Measurements from ENCODE around the gene IMPDH2.
"Not testable (repeated sequence)": the region's sequence is repeated elsewhere in the genome, so short reads cannot be mapped to it uniquely, and the experiment has no call there.

Gene IMPDH2

DNA sequence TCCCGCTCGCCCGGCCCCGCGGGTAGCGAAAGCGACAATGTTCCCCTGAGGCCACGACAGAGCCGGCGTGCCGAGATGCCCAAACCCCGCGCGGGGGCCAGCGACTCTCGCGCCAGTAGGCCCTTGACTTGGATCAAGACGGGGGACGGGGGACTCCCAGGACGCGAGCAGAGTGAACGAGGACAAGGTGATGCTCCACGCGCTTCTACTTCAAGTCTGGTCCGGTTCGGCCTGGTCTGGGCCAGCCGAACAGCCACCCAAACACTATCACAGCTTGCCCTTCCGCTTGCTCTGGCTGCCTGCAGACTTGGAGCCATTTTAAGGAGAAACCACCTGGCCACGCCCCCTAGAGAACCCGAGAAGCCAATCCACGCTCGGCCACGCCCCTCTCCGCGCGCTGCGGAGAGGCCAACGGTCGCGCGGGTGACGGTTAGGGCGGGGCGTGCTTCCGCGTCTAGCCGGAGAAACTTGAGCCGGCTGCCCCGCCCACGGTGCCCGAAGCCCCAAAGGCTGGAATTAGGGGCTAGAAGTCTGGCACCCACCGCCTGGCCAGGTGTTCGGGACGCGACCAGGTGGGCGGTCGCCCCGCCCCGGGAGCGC is 7.9 kb downstream of the IMPDH2 start:
- DNase-seq, result peak; percentile 99

DNA sequence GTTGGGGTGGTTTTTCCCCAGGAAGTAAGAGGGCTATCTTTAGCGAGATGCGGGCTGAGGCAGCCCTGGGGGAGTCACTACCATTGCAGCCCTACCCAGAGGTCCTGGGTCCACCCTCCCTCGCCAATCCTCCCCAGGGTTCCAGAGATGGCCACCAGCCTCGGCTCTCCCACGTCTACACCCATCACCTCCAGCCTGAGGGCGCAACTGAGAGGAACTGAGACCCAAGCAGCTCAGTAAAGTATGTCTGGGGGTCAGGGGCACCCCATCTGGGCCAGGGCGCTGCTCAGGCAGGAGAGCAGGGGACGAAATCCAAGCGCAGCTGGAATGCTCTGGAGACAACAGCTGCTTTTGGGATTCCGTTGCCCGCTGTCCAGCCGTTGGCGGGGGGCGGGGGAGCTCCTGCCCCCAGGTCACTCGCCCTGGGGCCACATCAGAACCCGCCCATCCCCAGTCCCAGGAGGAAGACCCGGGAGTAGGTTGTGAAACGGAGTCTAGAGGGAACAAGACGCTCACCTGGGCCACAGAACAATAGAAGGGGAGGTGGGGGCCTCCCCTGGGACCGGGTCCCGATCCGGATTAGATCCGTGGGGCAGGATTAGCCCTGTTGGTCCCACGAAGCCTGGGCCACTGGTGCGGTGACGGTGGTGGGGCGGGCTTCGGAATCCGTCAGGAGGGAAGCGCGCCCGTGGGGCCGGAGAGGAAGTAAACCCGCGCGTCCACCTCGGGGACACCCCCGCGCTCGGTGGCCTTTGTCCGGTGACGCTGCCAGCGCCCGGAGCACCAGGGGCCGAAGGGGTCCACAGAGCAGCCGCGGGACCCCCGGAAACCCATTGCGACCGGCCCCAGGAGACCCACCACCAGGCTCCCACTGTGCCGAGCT is 8.6 kb downstream of the IMPDH2 start:
- DNase-seq, result no peak

DNA sequence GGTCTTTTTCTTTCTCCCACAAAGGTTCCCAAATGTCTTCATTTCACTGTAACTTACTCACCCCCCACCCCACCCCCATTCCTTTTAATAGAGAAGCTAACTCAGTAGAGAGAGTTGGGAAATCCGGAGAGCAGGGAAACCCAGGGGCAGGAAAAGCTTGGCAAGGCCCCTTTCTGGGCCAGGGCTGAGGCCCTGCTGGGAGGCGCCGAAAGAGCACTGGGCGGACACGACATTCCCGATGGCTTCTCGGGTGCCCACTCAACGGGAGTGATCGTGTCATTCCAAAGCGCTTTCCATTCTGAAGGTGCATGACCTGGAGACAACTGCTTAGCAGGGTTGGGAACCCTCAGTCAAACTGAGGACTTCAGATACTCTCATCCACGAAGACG is 9.3 kb downstream of the IMPDH2 start:
- no peak for DNase-seq

DNA sequence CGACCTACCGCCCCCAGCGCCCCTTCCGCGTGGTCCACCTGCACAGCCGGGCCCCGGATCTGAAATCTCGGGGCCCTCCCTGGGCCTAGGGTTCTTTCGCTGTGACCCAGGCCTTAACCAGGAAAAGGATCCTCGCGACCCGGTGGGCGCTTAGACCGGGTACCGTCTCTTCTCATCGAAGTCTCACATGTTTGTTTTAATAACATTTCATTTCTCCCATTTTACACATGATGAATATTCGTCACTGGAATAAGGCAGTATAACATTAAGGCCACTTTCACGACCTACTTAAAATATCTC is 10.5 kb downstream of the IMPDH2 start:
- no peak for DNase-seq

DNA sequence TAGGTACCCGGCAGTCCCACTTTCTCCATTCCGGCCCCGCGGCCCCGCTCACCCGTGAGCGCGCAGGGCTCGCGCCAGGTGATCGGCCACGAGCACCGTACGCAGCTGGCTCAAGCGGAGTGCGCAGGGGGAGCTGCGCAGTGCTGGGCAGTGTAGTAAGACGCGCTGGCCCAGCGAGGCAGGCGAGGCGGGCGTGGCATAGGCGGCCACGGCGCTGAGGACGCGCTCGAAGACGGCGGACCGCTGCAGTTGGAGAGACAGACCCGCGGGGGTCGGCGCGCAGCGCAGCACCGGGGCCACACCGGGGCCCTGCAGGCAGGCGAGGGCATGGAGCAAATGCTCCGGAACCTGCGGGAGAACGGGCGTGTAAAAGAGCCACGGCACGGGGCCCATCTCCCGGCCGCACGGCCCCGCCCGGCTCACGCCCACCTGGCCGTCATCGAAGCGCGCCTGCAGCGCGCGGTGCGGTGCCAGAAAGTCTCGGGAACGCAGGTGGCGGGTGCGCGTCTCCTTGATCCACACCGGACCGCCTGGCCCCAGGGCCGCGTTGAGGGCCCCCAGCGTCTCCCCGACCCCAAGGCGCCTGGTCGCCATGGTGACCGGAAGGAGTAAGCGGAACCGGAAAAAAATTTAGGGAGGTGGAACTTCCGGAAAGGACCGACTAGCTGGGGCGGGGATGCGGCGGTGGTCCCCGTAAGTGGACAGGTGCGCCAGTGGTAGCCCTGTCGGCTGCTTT is 11.1 kb downstream of the IMPDH2 start, which contains the start of gene DALRD3:
Gene DALRD3, minus strand, starts transcription at position 610 of the 736 bp plus-strand sequence. Its CDS starts 16 bp downstream, at position 594.
- peak; percentile 78 for DNase-seq

DNA sequence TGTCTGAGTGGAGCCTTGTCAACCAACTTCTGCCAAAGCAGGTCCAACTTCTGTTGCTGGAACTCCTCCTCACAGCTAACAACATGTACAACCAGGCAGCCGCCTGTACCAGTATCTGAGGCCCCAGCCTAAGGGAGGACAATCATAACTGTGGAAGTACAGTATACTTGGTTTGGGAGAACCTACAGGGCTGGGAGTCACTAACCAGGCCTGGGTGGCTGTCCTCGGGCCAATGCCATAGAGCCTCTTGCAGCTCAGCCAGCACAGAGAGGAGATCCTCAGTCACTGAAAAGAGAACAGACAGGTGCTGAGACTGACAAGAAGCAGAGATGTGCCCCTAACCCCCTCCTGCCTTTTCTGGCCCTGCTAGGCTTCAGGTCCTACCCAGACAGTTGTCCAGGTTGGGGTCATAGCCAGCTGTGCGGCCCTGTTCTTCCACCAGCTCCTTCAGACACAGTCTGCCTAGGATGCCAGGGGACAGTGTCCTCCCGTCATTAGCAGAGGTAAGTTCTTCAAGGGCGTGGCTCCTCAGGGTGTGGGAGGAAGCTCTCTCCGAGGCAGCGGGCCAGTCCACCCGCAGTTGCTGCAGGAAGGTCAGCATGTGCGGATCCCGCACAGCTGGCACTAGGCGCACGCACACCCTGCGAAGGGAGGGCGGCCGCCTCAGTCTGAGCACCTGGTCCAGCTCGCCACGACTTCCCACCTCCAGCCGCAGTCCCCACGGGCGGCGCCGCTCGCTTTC is 11.8 kb downstream of the IMPDH2 start:
- DNase-seq, result no peak

DNA sequence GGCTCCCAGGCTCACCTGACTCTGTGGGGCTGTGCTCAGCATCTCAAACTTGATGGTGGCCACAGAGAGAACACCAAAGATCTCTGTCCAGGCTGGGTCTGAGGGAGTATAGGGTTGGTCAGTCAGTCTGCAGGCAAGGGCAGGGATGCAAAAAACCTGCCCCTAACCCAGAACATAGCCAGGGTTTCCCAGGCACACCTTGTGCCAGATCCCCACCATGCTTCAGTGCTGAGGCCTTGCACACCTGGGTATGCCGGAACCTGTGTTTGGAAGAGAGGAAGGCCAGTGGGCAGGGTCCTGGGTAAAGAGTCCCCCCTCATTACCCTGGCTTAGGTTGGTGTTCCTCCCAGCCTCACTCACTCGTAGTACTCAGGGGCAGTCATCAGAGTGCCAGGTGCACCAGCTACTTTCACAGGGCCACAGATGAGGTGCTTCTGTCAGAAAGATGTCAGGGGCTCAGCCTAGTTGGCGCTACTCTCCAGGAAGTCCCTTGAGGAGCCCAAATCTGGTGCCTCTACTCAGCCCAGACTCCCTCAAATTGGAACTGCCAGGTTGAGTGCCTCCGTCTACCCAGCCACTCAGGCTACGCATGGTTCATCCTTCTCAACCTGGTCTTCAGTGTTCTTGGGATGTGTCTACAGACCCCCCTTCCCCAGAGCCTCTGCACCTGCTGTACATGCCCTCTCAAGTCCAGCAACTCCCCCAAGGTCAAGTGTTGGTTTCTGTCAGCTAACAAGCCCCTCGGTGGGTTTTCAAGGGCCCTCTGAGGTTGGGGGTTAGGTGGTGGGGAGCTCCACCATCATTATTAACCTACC is 12.6 kb downstream of the IMPDH2 start:
- DNase-seq, result no peak

DNA sequence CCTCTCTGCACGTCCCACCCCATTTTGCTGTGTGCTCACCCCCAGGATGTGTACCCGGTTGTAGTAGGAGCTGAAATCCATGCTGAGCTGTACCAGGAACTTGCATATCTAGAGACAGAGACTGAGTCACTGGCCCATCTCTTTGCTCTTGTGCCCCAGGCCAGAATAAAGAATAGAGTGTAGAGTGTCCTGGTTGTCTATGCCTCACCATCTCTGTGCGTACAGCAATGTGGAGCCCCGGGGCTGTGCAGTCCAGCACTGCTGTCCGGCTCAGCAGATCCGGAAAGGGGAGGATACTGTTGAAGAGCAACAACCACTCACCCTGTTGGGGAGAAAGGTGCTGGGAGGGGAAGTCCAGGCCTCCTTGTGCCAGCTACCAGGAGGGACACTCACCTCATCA is 13.4 kb downstream of the IMPDH2 start:
- DNase-seq, result no peak

DNA sequence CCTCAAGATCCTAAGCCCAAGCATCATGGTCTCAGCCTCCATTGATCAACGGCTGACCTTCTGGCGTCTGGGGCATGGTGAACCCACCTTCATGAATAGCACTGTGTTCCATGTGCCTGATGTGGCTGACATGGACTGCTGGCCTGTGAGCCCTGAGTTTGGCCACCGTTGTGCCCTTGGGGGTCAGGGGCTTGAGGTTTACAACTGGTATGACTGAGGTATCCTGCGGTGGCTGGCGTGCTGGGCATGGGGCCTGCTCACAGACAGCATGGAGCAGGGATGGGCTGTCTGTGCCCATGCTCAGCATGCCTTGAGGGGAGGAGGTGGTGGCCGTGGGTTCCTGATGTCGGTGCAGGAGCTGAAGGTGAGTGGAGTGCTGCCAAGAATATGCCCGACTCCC is 14.1 kb downstream of the IMPDH2 start:
- DNase-seq, result no peak

DNA sequence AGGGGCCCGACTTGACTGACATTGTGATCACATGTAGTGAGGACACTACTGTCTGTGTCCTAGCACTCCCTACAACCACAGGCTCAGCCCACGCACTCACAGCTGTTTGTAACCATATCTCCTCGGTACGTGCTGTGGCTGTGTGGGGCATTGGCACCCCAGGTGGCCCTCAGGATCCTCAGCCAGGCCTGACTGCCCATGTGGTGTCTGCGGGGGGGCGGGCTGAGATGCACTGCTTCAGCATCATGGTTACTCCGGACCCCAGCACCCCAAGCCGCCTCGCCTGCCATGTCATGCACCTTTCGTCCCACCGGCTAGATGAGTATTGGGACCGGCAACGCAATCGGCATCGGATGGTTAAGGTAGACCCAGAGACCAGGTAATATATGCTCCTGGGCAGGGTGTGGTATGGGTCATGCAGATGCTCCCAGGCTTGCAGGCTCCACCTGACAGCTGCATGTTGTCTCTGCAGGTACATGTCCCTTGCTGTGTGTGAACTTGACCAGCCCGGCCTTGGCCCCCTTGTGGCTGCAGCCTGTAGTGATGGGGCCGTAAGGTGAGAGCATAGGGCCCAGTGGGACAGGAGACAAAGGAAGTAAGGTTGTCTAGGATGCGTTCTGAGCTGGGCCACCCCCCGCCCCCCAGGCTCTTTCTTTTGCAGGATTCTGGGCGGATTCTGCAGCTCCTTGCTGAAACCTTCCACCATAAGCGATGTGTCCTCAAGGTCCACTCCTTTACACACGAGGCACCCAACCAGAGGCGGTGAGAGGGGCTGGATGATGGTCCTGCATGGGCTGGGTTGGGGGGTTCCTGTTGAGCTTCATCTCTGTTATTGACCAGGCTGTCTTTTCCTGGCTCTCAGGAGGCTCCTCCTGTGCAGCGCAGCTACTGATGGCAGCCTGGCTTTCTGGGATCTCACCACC is 15.2 kb downstream of the IMPDH2 start:
- peak; percentile 69 for DNase-seq

DNA sequence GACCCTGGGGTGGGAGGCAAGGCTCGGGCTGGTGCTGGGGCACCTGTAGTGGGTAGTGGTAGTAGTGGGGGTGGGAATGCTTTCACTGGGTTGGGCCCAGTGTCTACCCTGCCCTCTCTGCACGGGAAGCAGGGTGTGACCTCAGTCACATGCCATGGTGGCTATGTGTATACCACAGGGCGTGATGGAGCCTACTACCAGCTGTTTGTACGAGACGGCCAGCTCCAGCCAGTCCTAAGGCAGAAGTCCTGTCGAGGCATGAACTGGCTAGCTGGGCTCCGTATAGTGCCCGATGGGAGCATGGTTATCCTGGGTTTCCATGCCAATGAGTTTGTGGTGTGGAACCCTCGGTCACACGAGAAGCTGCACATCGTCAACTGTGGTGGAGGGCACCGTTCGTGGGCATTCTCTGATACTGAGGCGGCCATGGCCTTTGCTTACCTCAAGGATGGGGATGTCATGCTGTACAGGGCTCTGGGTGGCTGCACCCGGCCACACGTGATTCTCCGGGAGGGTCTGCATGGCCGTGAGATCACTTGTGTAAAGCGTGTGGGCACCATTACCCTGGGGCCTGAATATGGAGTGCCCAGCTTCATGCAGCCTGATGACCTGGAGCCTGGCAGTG is 16.0 kb downstream of the IMPDH2 start:
- no peak for DNase-seq

DNA sequence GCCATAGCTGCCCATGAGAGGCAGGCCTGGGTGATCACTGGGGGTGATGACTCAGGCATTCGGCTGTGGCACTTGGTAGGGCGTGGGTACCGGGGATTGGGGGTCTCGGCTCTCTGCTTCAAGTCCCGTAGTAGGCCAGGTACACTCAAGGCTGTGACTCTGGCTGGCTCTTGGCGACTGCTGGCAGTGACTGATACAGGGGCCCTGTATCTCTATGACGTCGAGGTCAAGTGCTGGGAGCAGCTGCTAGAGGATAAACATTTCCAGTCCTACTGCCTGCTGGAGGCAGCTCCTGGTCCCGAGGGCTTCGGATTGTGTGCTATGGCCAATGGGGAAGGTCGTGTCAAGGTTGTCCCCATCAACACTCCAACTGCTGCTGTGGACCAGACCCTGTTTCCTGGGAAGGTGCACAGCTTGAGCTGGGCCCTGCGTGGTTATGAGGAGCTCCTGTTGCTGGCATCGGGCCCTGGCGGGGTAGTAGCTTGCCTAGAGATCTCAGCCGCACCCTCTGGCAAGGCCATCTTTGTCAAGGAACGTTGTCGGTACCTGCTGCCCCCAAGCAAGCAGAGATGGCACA is 16.7 kb downstream of the IMPDH2 start:
- DNase-seq, result no peak

DNA sequence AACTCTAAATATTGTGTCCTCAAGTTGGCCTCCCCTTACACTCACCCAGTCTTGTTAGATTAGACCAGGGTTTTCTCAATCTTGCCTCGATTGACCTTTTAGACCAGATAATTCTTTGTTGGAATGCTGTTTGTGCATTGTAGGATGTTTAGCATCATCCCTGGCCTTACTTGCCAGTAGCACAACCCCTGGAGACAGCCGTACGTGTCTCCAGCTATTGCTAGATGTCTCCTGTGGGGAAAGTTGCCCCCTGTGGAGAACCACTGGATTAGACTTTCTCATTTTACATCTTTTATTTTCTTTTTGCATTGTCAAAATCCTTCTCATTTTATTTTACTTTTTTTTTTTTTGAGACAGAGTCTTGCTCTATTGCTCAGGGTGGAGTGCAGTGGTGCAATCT is 19.8 kb downstream of the IMPDH2 start:
- DNase-seq, result no peak

DNA sequence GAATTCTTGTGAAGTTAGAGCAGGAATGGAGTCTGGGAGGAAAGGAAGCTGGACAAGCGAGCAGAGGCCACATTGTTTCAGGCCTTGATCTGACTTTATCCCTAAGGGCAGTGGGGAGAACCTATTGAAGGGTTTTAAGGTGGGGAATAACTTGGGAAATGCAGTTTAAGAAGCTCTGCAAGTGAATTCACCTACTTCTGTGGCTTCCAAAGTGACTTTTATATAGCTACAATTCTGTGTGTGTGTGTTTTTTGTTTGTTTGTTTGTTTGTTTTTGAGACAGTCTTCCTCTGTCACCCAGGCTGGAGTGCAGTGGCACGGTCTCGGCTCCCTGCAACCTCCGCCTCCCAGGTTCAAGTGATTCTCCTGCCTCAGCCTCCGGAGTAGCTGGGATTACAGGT is 20.6 kb downstream of the IMPDH2 start:
- not testable (repeated sequence) for DNase-seq

DNA sequence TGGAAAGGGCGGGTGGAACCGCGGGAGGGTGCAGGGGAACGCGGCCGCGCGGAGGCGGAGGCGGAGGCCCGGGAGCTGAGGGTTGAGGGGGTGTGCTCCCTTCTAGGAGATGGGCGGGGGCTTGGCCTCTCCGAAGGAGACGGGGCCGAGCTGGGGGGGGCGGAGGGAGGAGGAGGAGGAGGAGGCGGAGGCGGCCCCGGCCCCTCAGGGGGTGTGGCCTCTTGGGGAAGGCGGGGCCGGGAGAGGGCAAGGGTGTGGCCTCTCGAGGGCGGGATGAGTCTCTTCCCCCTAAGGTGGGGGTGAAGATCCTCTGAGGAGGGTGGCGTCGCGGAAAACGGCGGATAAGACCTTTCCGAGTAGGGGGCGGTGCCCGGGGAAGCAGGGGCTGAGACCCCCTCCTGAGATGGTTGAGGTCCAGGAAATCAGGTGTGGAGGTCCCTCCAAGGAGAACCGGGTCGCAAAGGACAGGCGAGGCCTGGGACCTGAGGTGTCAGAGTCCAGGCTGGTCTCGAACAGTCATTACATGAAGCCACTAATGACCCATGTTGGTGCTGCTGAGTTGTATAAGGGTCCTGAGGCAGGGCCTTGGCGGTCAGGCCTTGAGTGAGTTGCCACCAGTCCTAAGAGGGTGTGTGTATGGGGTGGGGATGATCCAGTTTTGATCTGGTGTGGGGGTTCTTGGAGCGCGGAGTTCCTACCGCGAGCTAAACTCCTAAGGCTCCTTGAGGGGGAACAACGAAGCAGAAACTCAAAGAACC is 21.2 kb downstream of the IMPDH2 start:
- peak; percentile 93 for DNase-seq

DNA sequence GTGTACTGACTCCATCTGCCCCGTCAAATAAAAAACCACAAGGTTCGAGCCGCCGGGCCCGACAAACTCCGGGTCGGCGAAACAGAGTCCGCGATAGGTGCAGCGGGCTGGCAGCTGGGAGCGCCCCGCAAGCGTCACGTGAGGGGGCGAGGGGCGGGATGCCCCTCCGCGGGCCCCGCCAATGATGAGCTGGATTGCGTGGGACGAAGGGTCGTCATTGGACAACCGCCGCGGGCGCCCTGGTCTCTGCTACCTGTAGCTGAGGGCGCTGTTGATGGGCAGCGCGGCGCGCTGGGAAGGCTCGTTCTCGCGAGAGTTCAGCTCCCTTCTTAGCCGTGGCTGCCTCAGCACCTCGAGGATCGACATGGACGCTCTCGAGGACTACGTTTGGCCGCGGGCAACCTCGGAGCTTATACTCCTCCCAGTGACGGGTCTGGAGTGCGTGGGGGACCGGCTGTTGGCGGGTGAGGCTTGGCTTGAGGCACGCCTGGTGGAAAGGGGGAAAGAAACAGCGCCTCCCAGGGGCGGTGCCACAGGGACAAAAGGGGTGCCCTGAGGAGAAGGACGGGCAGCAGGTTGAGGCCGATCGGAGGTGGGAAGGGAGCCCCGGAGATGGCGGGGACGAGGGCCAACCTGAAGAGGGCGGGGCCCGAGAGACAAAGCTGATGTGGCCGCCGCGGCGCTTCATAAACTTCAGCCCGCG is 22.0 kb downstream of the IMPDH2 start, which contains the start of gene WDR6:
Gene WDR6, plus strand, starts transcription at position 324 of the 703 bp plus-strand sequence. Its CDS starts 41 bp downstream, at position 365.
- peak; percentile 98 for DNase-seq

DNA sequence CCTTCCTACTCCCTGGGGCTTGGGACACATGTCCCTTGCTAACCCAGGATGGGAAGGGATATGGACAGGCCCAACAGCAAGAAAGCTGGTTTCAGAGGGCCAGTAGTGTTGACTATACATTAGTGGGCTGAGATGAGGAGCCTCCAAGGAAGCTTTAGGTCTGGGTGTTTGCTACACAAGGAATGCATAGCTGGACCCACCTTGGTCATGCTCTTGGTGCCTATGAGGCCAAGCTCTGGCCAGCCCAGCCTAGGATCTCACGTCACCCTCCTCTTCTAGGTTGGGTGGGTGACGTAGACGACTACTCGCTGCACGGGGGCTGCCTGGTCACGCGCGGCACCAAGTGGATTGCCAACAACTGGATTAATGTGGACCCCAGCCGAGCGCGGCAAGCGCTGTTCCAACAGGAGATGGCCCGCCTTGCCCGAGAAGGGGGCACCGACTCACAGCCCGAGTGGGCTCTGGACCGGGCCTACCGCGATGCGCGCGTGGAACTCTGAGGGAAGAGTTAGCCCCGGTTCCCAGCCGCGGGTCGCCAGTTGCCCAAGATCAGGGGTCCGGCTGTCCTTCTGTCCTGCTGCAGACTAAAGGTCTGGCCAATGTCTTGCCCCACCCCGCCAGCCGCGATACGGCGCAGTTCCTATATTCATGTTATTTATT is 22.7 kb downstream of the IMPDH2 start:
- DNase-seq, result no peak

DNA sequence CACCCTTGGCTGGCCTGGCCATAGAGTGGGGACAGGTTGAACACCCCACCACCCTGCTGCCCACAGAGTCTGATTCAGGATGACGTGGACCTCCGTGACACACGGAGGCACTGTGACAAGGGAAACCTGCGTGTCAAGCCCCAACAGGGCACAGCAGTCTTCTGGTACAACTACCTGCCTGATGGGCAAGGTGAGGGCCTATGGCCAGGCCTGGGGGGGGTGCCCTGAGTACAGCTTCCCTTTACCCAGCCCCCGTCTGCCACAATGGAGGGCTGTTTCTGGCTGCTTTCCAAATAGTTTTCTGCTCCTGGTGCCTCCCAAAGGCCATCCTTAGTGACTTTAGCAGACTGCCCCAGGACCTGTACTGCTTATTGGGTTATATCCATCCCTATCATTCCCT is 23.2 kb downstream of the IMPDH2 start:
- no peak for DNase-seq

All from stimulated activated CD8-positive, alpha-beta memory T cell treated with anti-CD3 and anti-CD28 coated beads, Interleukin-4, amount 100 ng/mL, for 48 hours (primary cell).